ENCODE measurements around the gene CCDC27. TPM values are rescaled to one million over a fixed set of nuclear protein-coding genes. Genes with fewer than 3 reads are reported as not detected.

CCDC27 gene
- total and polyA plus RNA-seq, 2 of the 13 experiments (the other 11 are each of a cell fraction or from before 2014, with no cell fraction given), result not detected

DNA sequence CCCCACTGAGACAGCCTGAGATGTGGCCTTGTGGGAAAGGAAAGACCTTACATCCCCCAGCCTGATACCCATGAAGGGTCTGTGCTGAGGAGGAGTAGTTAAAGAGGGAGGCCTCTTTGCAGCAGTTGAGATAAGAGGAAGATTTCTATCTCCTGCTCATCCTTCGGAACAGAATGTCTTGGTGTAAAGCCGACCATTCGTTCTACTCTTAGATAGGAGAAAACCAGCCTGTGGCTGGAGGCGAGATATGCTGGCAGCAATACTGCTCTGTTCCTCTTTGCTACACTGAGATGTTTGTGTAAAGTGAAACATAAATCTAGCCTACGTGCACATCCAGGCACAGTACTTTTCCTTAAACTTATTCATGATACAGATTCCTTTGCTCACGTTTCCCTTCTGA, 1.5 kb upstream of the CCDC27 start:
- no TSS peak for BruUV-seq (replicated peaks)
- POLR2A ChIA-PET, result no interaction called here
- Histone ChIP-seq H3K36me3 (replicated peaks in 1 of 2; ENCODE audit: control insufficient read depth in 1 of 2, insufficient read depth in 2 of 2, low read length in 2 of 2) (no peaks in the 10 kb centered on the region), H3K9ac (ENCODE audit: insufficient read depth, low read depth, low read length) (no peak overlapping the region), H2AFZ (ENCODE audit: low read length) (no peak overlapping the region), H3K27me3 (ENCODE audit: control insufficient read depth in 1 of 2, insufficient read depth in 2 of 2, low read length in 2 of 2) (peaks cover 15 to 45% of the 10 kb centered on the region in 2 experiments), H3K27ac (ENCODE audit: extremely low read length, insufficient read depth, low read length) (no peak overlapping the region), H4K20me1 (ENCODE audit: insufficient read depth, low read length) (no peaks in the 10 kb centered on the region), H3K4me2 (ENCODE audit: low read depth, low read length) (no peak overlapping the region), H3K79me2 (ENCODE audit: insufficient read depth, low read length) (peaks cover 6% of the 10 kb centered on the region), H3K9me3 (ENCODE audit: low read length) (no peaks in the 10 kb centered on the region), H3K4me1 (ENCODE audit: insufficient read depth, low read length) (peaks cover 18% of the 10 kb centered on the region), H3K4me3 (replicated peaks in 1 of 3; ENCODE audit: insufficient read depth in 1 of 3, low read depth in 2 of 3, low read length in 3 of 3) (no peak overlapping the region)
- ATAC-seq (no peak), FAIRE-seq (no peak), DNase-seq (ENCODE audit: low spot score) (no peak)
- 28% methylated on average over 6 of the region's 6 CpGs for WGBS (ENCODE audit: low lambda C conversion rate)
- intact Hi-C loops (cut with micrococcal nuclease; ENCODE audit: unreplicated experiment) (no loop called here), in situ Hi-C loops (cut with HindIII; ENCODE audit: extremely low pct_ligation_motif_present, low pct_unique_long_range_greater_than_20kb) (no loop called here)
- no peak for TF ChIP-seq DNMT3B (CRISPR knock-in tag; conservative IDR thresholded peaks at IDR 0.05)
- TF ChIP-seq KDM2A (CRISPR knock-in tag; IDR thresholded peaks at IDR 0.05; ENCODE audit: borderline replicate concordance, low read depth), result no peak
- TF ChIP-seq MIXL1 (CRISPR knock-in tag; IDR thresholded peaks at IDR 0.05), result no peak
- TF ChIP-seq, protein P1, sequence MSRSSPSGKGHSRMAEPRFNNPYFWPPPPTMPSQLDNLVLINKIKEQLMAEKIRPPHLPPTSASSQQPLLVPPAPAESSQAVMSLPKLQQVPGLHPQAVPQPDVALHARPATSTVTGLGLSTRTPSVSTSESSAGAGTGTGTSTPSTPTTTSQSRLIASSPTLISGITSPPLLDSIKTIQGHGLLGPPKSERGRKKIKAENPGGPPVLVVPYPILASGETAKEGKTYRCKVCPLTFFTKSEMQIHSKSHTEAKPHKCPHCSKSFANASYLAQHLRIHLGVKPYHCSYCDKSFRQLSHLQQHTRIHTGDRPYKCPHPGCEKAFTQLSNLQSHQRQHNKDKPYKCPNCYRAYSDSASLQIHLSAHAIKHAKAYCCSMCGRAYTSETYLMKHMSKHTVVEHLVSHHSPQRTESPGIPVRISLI (CRISPR knock-in tag; IDR thresholded peaks at IDR 0.05; ENCODE audit: borderline replicate concordance), result no peak
- TF ChIP-seq ZNF766 (CRISPR knock-in tag; IDR thresholded peaks at IDR 0.05; ENCODE audit: borderline replicate concordance), result no peak
- no peak for TF ChIP-seq ZNF770 (CRISPR knock-in tag; IDR thresholded peaks at IDR 0.05)
- TF ChIP-seq ZNF557 (CRISPR knock-in tag; IDR thresholded peaks at IDR 0.05), result no peak
- TF ChIP-seq ZNF607 (CRISPR knock-in tag; IDR thresholded peaks at IDR 0.05; ENCODE audit: borderline replicate concordance), result no peak
- no peak for TF ChIP-seq ATF2 (CRISPR knock-in tag; IDR thresholded peaks at IDR 0.05)
- no peak for TF ChIP-seq MED8 (CRISPR knock-in tag; IDR thresholded peaks at IDR 0.05; ENCODE audit: insufficient replicate concordance)
- TF ChIP-seq, protein P2, sequence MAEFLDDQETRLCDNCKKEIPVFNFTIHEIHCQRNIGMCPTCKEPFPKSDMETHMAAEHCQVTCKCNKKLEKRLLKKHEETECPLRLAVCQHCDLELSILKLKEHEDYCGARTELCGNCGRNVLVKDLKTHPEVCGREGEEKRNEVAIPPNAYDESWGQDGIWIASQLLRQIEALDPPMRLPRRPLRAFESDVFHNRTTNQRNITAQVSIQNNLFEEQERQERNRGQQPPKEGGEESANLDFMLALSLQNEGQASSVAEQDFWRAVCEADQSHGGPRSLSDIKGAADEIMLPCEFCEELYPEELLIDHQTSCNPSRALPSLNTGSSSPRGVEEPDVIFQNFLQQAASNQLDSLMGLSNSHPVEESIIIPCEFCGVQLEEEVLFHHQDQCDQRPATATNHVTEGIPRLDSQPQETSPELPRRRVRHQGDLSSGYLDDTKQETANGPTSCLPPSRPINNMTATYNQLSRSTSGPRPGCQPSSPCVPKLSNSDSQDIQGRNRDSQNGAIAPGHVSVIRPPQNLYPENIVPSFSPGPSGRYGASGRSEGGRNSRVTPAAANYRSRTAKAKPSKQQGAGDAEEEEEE (CRISPR knock-in tag; IDR thresholded peaks at IDR 0.05; ENCODE audit: borderline replicate concordance), result no peak
- no peak for TF ChIP-seq RBM39 (IDR thresholded peaks at IDR 0.05; ENCODE audit: low read depth, low read length, poor library complexity, severe bottlenecking)
- no peak for TF ChIP-seq HNF4G (IDR thresholded peaks at IDR 0.05; ENCODE audit: borderline replicate concordance, low read depth, low read length)
- TF ChIP-seq HNF4G (CRISPR knock-in tag; IDR thresholded peaks at IDR 0.05; ENCODE audit: borderline replicate concordance, low read depth), result no peak
- no peak for TF ChIP-seq FOXO1 (CRISPR knock-in tag; IDR thresholded peaks at IDR 0.05)
- CTCF ChIA-PET (ENCODE audit: low intra/inter-chr PET ratio, low total read pairs), result no interaction called here
